NCI-H1417 treated with DMSO at 0.1 percent for 48 hours (cell line): Measurements from ENCODE around the gene INTS6.

ENCODE experiments used
- DNase-seq: peaks from one replicate; lab custom pipeline; 2025; lab: John Stamatoyannopoulos, UW

The INTS6 gene

DNA sequence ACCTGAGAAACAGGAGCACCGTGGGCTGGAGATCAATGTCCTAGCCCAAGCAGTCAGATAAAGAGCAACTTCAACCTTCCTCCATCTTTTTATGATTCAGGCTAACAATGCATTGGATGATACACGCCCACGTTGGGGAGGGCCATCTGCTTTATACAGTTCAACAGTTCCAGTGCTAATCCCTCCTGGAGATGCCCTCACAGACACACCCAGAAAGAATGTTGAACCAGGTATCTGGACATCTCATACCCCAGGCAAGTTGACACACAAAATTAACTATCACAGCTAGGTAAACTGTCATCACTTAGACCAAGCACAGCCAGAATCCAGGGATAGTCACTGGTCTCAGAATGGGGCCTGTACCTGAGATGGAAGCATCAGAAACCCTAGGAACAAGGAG lies 134.0 kb downstream of the INTS6 start:
- DNase-seq: no peak

DNA sequence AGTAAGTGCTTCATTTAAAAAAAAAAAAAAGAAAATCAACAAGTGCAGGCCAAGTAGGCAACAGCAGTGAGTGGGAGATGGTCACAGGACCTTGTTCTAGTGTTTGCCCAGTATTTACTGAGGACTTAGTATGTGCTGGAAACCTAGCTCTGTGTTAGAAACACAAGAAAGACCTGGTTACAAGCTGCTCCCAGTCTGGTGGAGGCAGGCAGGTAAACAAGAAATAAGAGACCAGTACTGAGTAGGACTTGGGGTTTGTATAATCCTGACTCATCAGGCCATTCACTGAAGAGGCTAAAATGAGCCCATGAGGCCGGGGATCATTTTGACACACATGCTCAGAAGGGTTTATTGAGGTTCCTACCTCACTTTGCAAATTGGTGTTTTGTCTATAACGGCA lies 134.8 kb downstream of the INTS6 start:
- DNase-seq: no peak

DNA sequence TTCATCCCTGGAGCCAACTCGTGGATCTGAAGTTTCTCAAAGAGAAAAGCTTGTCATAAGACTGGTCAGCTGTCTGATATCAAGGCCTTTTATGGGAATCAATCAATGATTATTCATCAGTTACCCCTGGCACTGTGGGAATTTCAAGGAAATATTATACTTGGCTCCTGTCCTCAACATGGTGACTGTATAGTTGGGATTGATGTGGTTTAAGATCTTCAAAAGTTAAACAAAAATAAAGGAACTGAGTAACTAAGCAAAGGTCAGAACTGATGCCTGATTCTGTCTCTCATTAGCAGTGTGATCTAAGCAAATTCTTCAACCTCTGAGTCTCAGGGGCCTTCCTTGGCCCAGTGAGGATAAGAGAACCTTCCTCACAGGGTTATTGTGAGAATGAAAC lies 135.6 kb downstream of the INTS6 start:
- DNase-seq: no peak

DNA sequence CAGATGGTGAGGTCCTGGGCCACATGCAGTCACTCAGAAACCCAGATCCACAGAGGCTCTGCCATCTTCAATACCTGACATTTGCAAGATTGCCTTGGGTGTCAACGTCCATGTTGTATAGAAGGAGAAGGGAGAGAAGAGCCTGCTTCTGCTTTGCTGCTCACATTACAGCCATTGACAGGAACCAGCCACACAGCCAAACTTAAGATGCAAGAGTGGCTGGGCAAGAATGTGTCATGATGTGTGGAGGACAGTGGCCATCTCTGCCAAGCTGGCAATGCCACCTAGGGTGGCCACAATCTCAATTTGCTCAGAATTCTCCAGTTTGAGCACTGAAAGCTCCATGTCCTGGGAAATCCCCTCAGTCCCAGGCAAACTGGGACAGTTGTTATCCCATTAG lies 139.2 kb downstream of the INTS6 start:
- no peak for DNase-seq

DNA sequence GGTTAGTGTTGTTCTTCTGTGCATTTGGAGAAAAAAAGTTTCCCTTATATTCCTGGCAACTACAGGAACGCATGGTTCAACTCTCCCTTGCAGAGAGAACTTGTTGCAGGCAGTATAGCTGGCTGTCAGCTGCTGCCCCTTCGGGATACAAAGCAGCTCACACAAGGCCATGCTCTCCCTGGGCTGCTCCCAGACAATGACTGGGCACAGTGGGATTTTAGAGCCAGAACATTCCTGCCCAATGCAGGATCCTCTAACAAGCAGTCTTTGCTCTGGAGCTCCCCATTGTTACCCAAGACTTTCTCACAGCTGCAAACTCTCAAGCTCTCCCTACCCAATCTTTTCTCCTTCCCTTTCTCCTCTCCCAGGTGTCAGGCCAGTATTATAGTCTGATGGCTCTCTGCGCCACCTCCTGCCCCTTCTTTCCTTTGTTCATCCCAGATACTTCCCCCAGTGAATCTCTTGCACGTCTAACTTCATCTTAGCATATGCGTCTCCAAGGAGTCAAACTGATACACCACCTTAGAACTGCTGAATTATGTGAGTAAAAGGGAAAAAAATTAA lies 140.8 kb downstream of the INTS6 start:
- no peak for DNase-seq
